Calu3 (cell line): ENCODE measurements around the gene MRGPRX3. TPM values are rescaled to one million over a fixed set of nuclear protein-coding genes. Genes with fewer than 3 reads are reported as not detected.

Experiments
- Bru-seq: library from RNA; stranded (reverse); fragments of 400-500 nt; gene quantifications from one replicate; lab custom pipeline; 2021; lab: Mats Ljungman, UMichigan
- BruChase-seq, 2 experiments: library from RNA; stranded (reverse); fragments of 400-500 nt; gene quantifications; one replicate each; lab custom pipeline; 2021; lab: Mats Ljungman, UMichigan
- BruUV-seq: library from RNA; stranded (reverse); fragments of 400-500 nt; replicated peaks from 2 replicates; lab custom pipeline; 2021; lab: Mats Ljungman, UMichigan
- CTCF ChIA-PET: fragments of 300-600 bp; sonication (Branson Sonifier 250); formaldehyde crosslinking; loops from one replicate; lab custom pipeline; 2022; ENCODE audit warnings: antibody characterized with exemption; lab: Charles Lee
- DNase-seq: peaks from one replicate; pipeline ENCODE4 v3.0.0; 2022
- H3K27ac Mint-ChIP-seq: one replicate; pipeline ENCODE4 v1.8.0; 2022; ENCODE audit warnings: mixed read lengths; ENCODE audit not compliant: unreplicated experiment
- H3K27me3 Mint-ChIP-seq: one replicate; pipeline ENCODE4 v1.8.0; 2022; ENCODE audit warnings: mixed read lengths; ENCODE audit not compliant: unreplicated experiment
- H3K36me3 Mint-ChIP-seq: one replicate; pipeline ENCODE4 v1.8.0; 2022; ENCODE audit warnings: mild to moderate bottlenecking, moderate library complexity, mixed read lengths; ENCODE audit not compliant: insufficient read depth, unreplicated experiment
- H3K4me1 Mint-ChIP-seq: one replicate; pipeline ENCODE4 v1.8.0; 2022; ENCODE audit warnings: mild to moderate bottlenecking, low read depth, mixed read lengths; ENCODE audit not compliant: unreplicated experiment
- H3K4me3 Mint-ChIP-seq: one replicate; pipeline ENCODE4 v1.8.0; 2022; ENCODE audit warnings: mild to moderate bottlenecking, low read depth, moderate library complexity, mixed read lengths; ENCODE audit not compliant: unreplicated experiment
- H3K9me3 Mint-ChIP-seq: one replicate; pipeline ENCODE4 v1.8.0; 2022; ENCODE audit warnings: low read depth, mixed read lengths; ENCODE audit not compliant: unreplicated experiment
- intact Hi-C: fragments of 100-400 bp; cut with micrococcal nuclease; formaldehyde crosslinking; loops from one replicate; pipeline ENCODE4 v1.10.0; 2022; ENCODE audit not compliant: unreplicated experiment
- long read RNA-seq: library from polyadenylated mRNA; stranded (forward); transcript quantifications from one replicate; pipeline ENCODE4 v2.0.0, GENCODE V29; 2022
- total RNA-seq: library from RNA; stranded (reverse); gene quantifications from 2 replicates; pipeline ENCODE4 v1.2.3, GENCODE V29; 2022
- TF ChIP-seq, protein P1 (sequence below): fragments of 200-600 bp; IDR thresholded peaks from one replicate; pipeline ENCODE4 v1.8.0; 2022; ENCODE audit warnings: antibody characterized with exemption; ENCODE audit not compliant: unreplicated experiment

MRGPRX3 gene
- total RNA-seq = not detected in 2 replicates
- Bru-seq, nascent RNA = not detected
- not detected for BruChase-seq, experiment 1, labeled RNA remaining after a 6-hour chase
- BruChase-seq, experiment 2, labeled RNA remaining after a 2-hour chase = not detected
- long read RNA-seq = 0 reads

- BruUV-seq = no TSS peak
- no peak within 1 kb of the TSS for H3K27ac Mint-ChIP-seq
- peaks cover 10% of the 10 kb centered on the region for H3K9me3 Mint-ChIP-seq
- TF ChIP-seq, protein P1, sequence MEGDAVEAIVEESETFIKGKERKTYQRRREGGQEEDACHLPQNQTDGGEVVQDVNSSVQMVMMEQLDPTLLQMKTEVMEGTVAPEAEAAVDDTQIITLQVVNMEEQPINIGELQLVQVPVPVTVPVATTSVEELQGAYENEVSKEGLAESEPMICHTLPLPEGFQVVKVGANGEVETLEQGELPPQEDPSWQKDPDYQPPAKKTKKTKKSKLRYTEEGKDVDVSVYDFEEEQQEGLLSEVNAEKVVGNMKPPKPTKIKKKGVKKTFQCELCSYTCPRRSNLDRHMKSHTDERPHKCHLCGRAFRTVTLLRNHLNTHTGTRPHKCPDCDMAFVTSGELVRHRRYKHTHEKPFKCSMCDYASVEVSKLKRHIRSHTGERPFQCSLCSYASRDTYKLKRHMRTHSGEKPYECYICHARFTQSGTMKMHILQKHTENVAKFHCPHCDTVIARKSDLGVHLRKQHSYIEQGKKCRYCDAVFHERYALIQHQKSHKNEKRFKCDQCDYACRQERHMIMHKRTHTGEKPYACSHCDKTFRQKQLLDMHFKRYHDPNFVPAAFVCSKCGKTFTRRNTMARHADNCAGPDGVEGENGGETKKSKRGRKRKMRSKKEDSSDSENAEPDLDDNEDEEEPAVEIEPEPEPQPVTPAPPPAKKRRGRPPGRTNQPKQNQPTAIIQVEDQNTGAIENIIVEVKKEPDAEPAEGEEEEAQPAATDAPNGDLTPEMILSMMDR = no peak
- intact Hi-C loops = no loop called here
- H3K36me3 Mint-ChIP-seq = no peaks in the 10 kb centered on the region
- H3K4me1 Mint-ChIP-seq = no peaks in the 10 kb centered on the region
- H3K4me3 Mint-ChIP-seq = no peak within 1 kb of the TSS
- CTCF ChIA-PET = no interaction called here
- no peak for DNase-seq
- H3K27me3 Mint-ChIP-seq = peaks cover 59% of the 10 kb centered on the region
These were observed at the start of gene MRGPRX3 for GRCh38 chr11:18132341-18132740. MRGPRX3 (plus strand) TSS chr11:18132571; CDS start chr11:18137203, 4,632 bp downstream.

- Mint-ChIP-seq H3K4me1 (no peaks in the 10 kb centered on the region), H3K27me3 (no peaks in the 10 kb centered on the region), H3K9me3 (no peaks in the 10 kb centered on the region), H3K4me3 (no peak overlapping the region), H3K36me3 (peaks cover 15% of the 10 kb centered on the region), H3K27ac (no peak overlapping the region)
- intact Hi-C loops = no loop called here
- CTCF ChIA-PET = no interaction called here
- TF ChIP-seq, protein P1 = no peak
- no TSS peak for BruUV-seq
- no peak for DNase-seq
These were observed 44.0 kb upstream of the MRGPRX3 start for GRCh38 chr11:18088366-18088765.

DNA sequence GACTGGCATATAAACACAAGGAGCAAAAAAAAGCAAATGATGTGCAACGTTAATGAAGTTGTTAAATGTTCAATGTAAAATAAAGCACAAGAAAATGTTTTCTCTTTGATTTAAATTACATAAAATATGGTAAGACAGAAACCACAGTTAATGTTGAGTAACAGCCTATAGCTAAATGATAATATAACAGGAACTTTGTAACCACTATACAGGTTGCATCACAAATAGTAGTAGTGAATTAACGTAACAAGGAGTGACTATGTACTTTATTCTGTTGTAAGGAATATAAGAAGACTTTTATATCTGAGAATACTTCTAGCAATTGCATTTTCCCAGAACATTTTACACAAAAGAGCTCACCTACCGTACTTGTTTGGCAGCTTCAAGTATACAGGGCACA lies 43.4 kb upstream of the MRGPRX3 start:
- no TSS peak for BruUV-seq
- H3K27ac Mint-ChIP-seq = no peak overlapping the region
- intact Hi-C loops = no loop called here
- H3K9me3 Mint-ChIP-seq = no peaks in the 10 kb centered on the region
- no peak for DNase-seq
- peaks cover 11% of the 10 kb centered on the region for H3K36me3 Mint-ChIP-seq
- no peak overlapping the region for H3K4me3 Mint-ChIP-seq
- CTCF ChIA-PET = no interaction called here
- TF ChIP-seq, protein P1 = no peak
- H3K27me3 Mint-ChIP-seq = no peaks in the 10 kb centered on the region
- H3K4me1 Mint-ChIP-seq = no peaks in the 10 kb centered on the region

DNA sequence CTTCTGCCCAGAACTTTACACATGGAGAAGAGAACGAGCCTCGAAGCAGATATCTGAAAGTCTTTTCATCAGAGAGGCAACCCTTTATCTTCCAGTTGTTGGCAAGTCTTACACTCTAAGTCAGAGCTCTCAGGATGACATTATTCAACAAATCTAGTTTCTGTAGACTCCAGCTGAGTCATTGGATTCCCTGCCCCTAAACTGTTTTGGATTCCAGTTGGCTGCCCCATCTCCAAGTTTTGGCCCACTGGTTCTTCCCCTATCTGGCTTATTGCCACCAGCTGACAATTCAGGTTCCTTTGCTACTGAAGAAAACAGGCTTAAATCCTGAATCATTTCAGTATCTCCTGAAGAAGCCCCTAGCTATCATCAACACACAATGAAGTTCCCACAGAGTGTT lies 40.6 kb upstream of the MRGPRX3 start:
- TF ChIP-seq, protein P1 = no peak
- Mint-ChIP-seq H3K36me3 (peaks cover 11% of the 10 kb centered on the region), H3K4me3 (no peak overlapping the region), H3K27ac (no peak overlapping the region), H3K4me1 (no peaks in the 10 kb centered on the region), H3K27me3 (no peaks in the 10 kb centered on the region), H3K9me3 (no peaks in the 10 kb centered on the region)
- CTCF ChIA-PET = no interaction called here
- intact Hi-C loops = no loop called here
- DNase-seq = no peak
- no TSS peak for BruUV-seq
